HepG2 (cell line): ENCODE data around the gene ARL6IP4. TPM values are rescaled to one million over a fixed set of nuclear protein-coding genes. Genes with fewer than 3 reads are reported as not detected.
A peak's percentile ranks its signal among the peaks of the same experiment; 100 is the strongest.

Experiments used
- AKAP8 ChIP-seq: sonication (generic); formaldehyde crosslinking; IDR thresholded peaks from 2 replicates; pipeline ENCODE4 v1.5.1; 2020; ENCODE audit warnings: mild to moderate bottlenecking, missing genetic modification reagents
- BRD4 ChIP-seq: sonication (generic); formaldehyde crosslinking; IDR thresholded peaks from 2 replicates; pipeline ENCODE4 v1.4.0; 2020; ENCODE audit warnings: missing genetic modification reagents
- CC2D1A ChIP-seq: sonication (generic); formaldehyde crosslinking; IDR thresholded peaks from 2 replicates; pipeline ENCODE4 v1.8.1; 2023; ENCODE audit warnings: mild to moderate bottlenecking, missing genetic modification reagents
- ESRRA ChIP-seq: sonication (generic); formaldehyde crosslinking; IDR thresholded peaks from 2 replicates; pipeline ENCODE4 v1.5.1; 2020; ENCODE audit warnings: mild to moderate bottlenecking, low read depth, missing genetic modification reagents
- FIP1L1 ChIP-seq: fragments of 200-400 bp; formaldehyde crosslinking; IDR thresholded peaks from 2 replicates; pipeline ENCODE4 v1.6.1; 2018; ENCODE audit warnings: low read depth, mild to moderate bottlenecking, low read length, moderate library complexity, borderline replicate concordance; ENCODE audit not compliant: insufficient read depth
- FOSL2 ChIP-seq: sonication (generic); formaldehyde crosslinking; IDR thresholded peaks from 2 replicates; pipeline ENCODE4 v1.4.0; 2020; ENCODE audit warnings: missing genetic modification reagents
- GATAD1 ChIP-seq: IDR thresholded peaks from 2 replicates; pipeline ENCODE4 v1.6.1; 2016; ENCODE audit warnings: missing genetic modification reagents, missing compliant biosample characterization
- HOXA9 ChIP-seq: sonication (generic); formaldehyde crosslinking; IDR thresholded peaks from 2 replicates; pipeline ENCODE4 v1.8.1; 2022; ENCODE audit warnings: missing genetic modification reagents, mild to moderate bottlenecking, moderate library complexity, borderline replicate concordance
- IKZF1 ChIP-seq: fragments of 450-650 bp; IDR thresholded peaks from 2 replicates; pipeline ENCODE4 v1.7.1; 2016
- IKZF4 ChIP-seq: sonication (generic); formaldehyde crosslinking; IDR thresholded peaks from 2 replicates; pipeline ENCODE4 v1.5.1; 2020; ENCODE audit warnings: borderline replicate concordance, mild to moderate bottlenecking, low read depth, missing genetic modification reagents; ENCODE audit errors: not compliant biosample characterization
- KDM2A ChIP-seq: sonication (generic); formaldehyde crosslinking; IDR thresholded peaks from 2 replicates; pipeline ENCODE4 v1.4.0; 2020; ENCODE audit warnings: low read depth, missing genetic modification reagents, borderline replicate concordance
- KMT2B ChIP-seq: IDR thresholded peaks from 2 replicates; pipeline ENCODE4 v1.6.1; 2016; ENCODE audit warnings: missing genetic modification reagents, missing compliant biosample characterization
- PHF5A ChIP-seq: IDR thresholded peaks from one replicate; pipeline ENCODE4 v1.6.1; 2018; ENCODE audit warnings: low read depth, missing genetic modification reagents; ENCODE audit not compliant: unreplicated experiment
- PREB ChIP-seq: sonication (generic); formaldehyde crosslinking; IDR thresholded peaks from 2 replicates; pipeline ENCODE4 v1.4.0; 2020; ENCODE audit warnings: missing genetic modification reagents
- REL ChIP-seq: sonication (generic); formaldehyde crosslinking; conservative IDR thresholded peaks from 2 replicates; pipeline ENCODE4 v1.8.0; 2022; ENCODE audit warnings: mild to moderate bottlenecking, missing genetic modification reagents, moderate library complexity
- TBL1XR1 ChIP-seq: fragments of 150-350 bp; IDR thresholded peaks from 2 replicates; pipeline ENCODE4 v1.6.1; 2014; ENCODE audit warnings: borderline replicate concordance, low read length; ENCODE audit not compliant: partially characterized antibody
- TRIM22 ChIP-seq: fragments of 450-650 bp; IDR thresholded peaks from 2 replicates; pipeline ENCODE4 v1.6.1; 2017
- ZBTB38 ChIP-seq: sonication (generic); formaldehyde crosslinking; IDR thresholded peaks from 2 replicates; pipeline ENCODE4 v1.5.1; 2020; ENCODE audit warnings: mild to moderate bottlenecking, missing genetic modification reagents
- ZFP36L2 ChIP-seq: sonication (generic); formaldehyde crosslinking; IDR thresholded peaks from 2 replicates; pipeline ENCODE4 v1.4.0; 2020; ENCODE audit warnings: missing genetic modification reagents
- ZNF121 ChIP-seq: sonication (generic); formaldehyde crosslinking; IDR thresholded peaks from 2 replicates; pipeline ENCODE4 v1.5.0; 2020; ENCODE audit warnings: mild to moderate bottlenecking, missing genetic modification reagents
- polyA plus RNA-seq, 8 experiments: library from polyadenylated mRNA; depleted of rRNA in 3 of 8; stranded (reverse) in 7 of 8; unstranded in 1 of 8; fragments of >200 nt; fragmentation: Illumina TruSeq in 4 of 8; extraction: Trizol in 4 of 8; gene quantifications; 2 replicates each; pipeline versions ENCODE4 v1.2.1 to v1.2.3, GENCODE V29; 2011 to 2016; ENCODE audit warnings: low read depth in 4 of 8, missing spikeins in 1 of 8, mixed read lengths in 1 of 8; ENCODE audit not compliant: insufficient read depth in 1 of 8
- total RNA-seq, 5 experiments: library from RNA; depleted of rRNA; stranded (reverse); fragments of >200 nt; fragmentation: Illumina TruSeq; extraction: Trizol; gene quantifications; 2 replicates each; pipeline ENCODE4 v1.2.3, GENCODE V29; 2016; ENCODE audit warnings: low read depth in 1 of 5
- TF ChIP-seq, protein P1 (sequence below): sonication (generic); formaldehyde crosslinking; IDR thresholded peaks from 2 replicates; pipeline ENCODE4 v1.9.0; 2021; ENCODE audit warnings: missing genetic modification reagents, borderline replicate concordance
- TF ChIP-seq, protein P2 (sequence below): IDR thresholded peaks from 2 replicates; pipeline ENCODE4 v1.4.0; 2020; ENCODE audit warnings: mild to moderate bottlenecking, missing genetic modification reagents

Gene ARL6IP4
- total and polyA plus RNA-seq, 2 of the 13 experiments (the other 11 are each of a cell fraction or from before 2014, with no cell fraction given): 155 to 220 TPM

GRCh38 chr12:122980183-122981035 lies at the start of gene ARL6IP4 (continued):
- TF ChIP-seq TBL1XR1 (no peak), KDM2A (peak; percentile 94), ESRRA (peak; percentile 69; the same call in 1 of the 2 replicates), BRD4 (peak; percentile 78), CC2D1A (CRISPR knock-in tag) (no peak), REL (peak; percentile 61; the same call in 1 of the 2 replicates), PHF5A (CRISPR knock-in tag) (peak; percentile 19), IKZF1 (no peak), FOSL2 (CRISPR knock-in tag) (0 out of 2 replicates have a peak, but pooled peaks have one; percentile 32), ZFP36L2 (CRISPR knock-in tag) (no peak), ZNF121 (CRISPR knock-in tag) (no peak), IKZF4 (peak; percentile 94), GATAD1 (peak; percentile 88), AKAP8 (CRISPR knock-in tag) (peak; percentile 91), FIP1L1 (0 out of 2 replicates have a peak, but pooled peaks have one; percentile 16), PREB (no peak), TRIM22 (no peak), ZBTB38 (CRISPR knock-in tag) (no peak; the same call in 1 of the 2 replicates), HOXA9 (CRISPR knock-in tag) (peak; percentile 74; the same call in 1 of the 2 replicates), KMT2B (CRISPR knock-in tag) (no peak; the same call in 1 of the 2 replicates)
- TF ChIP-seq, protein P1, sequence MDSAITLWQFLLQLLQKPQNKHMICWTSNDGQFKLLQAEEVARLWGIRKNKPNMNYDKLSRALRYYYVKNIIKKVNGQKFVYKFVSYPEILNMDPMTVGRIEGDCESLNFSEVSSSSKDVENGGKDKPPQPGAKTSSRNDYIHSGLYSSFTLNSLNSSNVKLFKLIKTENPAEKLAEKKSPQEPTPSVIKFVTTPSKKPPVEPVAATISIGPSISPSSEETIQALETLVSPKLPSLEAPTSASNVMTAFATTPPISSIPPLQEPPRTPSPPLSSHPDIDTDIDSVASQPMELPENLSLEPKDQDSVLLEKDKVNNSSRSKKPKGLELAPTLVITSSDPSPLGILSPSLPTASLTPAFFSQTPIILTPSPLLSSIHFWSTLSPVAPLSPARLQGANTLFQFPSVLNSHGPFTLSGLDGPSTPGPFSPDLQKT: no peak
- TF ChIP-seq, protein P2, sequence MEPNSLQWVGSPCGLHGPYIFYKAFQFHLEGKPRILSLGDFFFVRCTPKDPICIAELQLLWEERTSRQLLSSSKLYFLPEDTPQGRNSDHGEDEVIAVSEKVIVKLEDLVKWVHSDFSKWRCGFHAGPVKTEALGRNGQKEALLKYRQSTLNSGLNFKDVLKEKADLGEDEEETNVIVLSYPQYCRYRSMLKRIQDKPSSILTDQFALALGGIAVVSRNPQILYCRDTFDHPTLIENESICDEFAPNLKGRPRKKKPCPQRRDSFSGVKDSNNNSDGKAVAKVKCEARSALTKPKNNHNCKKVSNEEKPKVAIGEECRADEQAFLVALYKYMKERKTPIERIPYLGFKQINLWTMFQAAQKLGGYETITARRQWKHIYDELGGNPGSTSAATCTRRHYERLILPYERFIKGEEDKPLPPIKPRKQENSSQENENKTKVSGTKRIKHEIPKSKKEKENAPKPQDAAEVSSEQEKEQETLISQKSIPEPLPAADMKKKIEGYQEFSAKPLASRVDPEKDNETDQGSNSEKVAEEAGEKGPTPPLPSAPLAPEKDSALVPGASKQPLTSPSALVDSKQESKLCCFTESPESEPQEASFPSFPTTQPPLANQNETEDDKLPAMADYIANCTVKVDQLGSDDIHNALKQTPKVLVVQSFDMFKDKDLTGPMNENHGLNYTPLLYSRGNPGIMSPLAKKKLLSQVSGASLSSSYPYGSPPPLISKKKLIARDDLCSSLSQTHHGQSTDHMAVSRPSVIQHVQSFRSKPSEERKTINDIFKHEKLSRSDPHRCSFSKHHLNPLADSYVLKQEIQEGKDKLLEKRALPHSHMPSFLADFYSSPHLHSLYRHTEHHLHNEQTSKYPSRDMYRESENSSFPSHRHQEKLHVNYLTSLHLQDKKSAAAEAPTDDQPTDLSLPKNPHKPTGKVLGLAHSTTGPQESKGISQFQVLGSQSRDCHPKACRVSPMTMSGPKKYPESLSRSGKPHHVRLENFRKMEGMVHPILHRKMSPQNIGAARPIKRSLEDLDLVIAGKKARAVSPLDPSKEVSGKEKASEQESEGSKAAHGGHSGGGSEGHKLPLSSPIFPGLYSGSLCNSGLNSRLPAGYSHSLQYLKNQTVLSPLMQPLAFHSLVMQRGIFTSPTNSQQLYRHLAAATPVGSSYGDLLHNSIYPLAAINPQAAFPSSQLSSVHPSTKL: peak; percentile 34; the same call in 1 of the 2 replicates
